ENCODE data around the gene KCNJ11. TPM values are rescaled to one million over a fixed set of nuclear protein-coding genes. Genes with fewer than 3 reads are reported as not detected.

The KCNJ11 gene
- total and polyA plus RNA-seq, 2 of the 13 experiments (the other 11 are each of a cell fraction or from before 2014, with no cell fraction given) = 0.38 to 1.6 TPM

DNA sequence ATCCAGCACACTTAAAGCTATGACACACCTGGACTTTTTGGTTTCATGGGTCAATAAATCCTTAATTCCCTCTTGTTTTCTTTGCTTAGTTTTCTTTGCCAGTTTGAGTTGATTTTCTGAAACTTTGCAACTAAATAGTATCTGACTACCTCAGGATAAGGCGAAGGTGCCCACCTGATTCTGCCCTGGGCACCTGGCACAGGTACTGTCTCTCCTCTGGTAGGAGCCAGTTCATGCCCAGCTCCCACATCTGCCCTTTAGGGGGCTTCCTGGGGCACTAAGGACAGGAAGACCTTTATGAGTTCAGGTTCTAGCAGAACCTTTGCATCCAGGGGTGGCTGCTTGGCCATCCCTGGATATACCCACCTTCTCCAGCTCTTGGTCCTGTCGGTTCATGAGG, 19.6 kb upstream of the KCNJ11 start:
- WGBS (ENCODE audit: low lambda C conversion rate) = 57% methylated on average over 1 of the region's 2 CpGs
- Histone ChIP-seq H2AFZ (ENCODE audit: low read length) (no peak overlapping the region), H3K27ac (ENCODE audit: extremely low read length, insufficient read depth, low read length) (no peak overlapping the region), H3K4me3 (replicated peaks in 1 of 3; ENCODE audit: insufficient read depth in 1 of 3, low read depth in 2 of 3, low read length in 3 of 3) (no peak overlapping the region), H4K20me1 (ENCODE audit: insufficient read depth, low read length) (no peaks in the 10 kb centered on the region), H3K4me2 (ENCODE audit: low read depth, low read length) (no peak overlapping the region), H3K4me1 (ENCODE audit: insufficient read depth, low read length) (peaks cover 16% of the 10 kb centered on the region), H3K9me3 (ENCODE audit: low read length) (no peaks in the 10 kb centered on the region), H3K9ac (ENCODE audit: insufficient read depth, low read depth, low read length) (no peak overlapping the region), H3K36me3 (replicated peaks in 1 of 2; ENCODE audit: control insufficient read depth in 1 of 2, insufficient read depth in 2 of 2, low read length in 2 of 2) (no peaks in the 10 kb centered on the region), H3K79me2 (ENCODE audit: insufficient read depth, low read length) (no peaks in the 10 kb centered on the region), H3K27me3 (ENCODE audit: control insufficient read depth in 1 of 2, insufficient read depth in 2 of 2, low read length in 2 of 2) (no peaks in the 10 kb centered on the region)
- intact Hi-C loops (cut with micrococcal nuclease; ENCODE audit: unreplicated experiment) (no loop called here), in situ Hi-C loops (cut with HindIII; ENCODE audit: extremely low pct_ligation_motif_present, low pct_unique_long_range_greater_than_20kb) (no loop called here)
- FAIRE-seq = no peak
- ATAC-seq = no peak
- TF ChIP-seq ZNF232 (CRISPR knock-in tag; IDR thresholded peaks at IDR 0.05; ENCODE audit: borderline replicate concordance) = no peak
- TF ChIP-seq SP140L (CRISPR knock-in tag; IDR thresholded peaks at IDR 0.05; ENCODE audit: borderline replicate concordance) = no peak
- TF ChIP-seq GZF1 (CRISPR knock-in tag; IDR thresholded peaks at IDR 0.05) = no peak
- no peak for TF ChIP-seq MXI1 (IDR thresholded peaks at IDR 0.05; ENCODE audit: borderline replicate concordance, low read depth, low read length)
- no peak for TF ChIP-seq ZNF138 (CRISPR knock-in tag; IDR thresholded peaks at IDR 0.05; ENCODE audit: low read depth)
- no peak for TF ChIP-seq ZNF839 (CRISPR knock-in tag; IDR thresholded peaks at IDR 0.05; ENCODE audit: borderline replicate concordance)
- TF ChIP-seq, protein P1, sequence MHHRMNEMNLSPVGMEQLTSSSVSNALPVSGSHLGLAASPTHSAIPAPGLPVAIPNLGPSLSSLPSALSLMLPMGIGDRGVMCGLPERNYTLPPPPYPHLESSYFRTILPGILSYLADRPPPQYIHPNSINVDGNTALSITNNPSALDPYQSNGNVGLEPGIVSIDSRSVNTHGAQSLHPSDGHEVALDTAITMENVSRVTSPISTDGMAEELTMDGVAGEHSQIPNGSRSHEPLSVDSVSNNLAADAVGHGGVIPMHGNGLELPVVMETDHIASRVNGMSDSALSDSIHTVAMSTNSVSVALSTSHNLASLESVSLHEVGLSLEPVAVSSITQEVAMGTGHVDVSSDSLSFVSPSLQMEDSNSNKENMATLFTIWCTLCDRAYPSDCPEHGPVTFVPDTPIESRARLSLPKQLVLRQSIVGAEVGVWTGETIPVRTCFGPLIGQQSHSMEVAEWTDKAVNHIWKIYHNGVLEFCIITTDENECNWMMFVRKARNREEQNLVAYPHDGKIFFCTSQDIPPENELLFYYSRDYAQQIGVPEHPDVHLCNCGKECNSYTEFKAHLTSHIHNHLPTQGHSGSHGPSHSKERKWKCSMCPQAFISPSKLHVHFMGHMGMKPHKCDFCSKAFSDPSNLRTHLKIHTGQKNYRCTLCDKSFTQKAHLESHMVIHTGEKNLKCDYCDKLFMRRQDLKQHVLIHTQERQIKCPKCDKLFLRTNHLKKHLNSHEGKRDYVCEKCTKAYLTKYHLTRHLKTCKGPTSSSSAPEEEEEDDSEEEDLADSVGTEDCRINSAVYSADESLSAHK (CRISPR knock-in tag; IDR thresholded peaks at IDR 0.05; ENCODE audit: borderline replicate concordance) = no peak
- no peak for TF ChIP-seq CHD4 (IDR thresholded peaks at IDR 0.05; ENCODE audit: borderline replicate concordance, low read length)
- TF ChIP-seq FIP1L1 (IDR thresholded peaks at IDR 0.05; ENCODE audit: borderline replicate concordance, insufficient read depth, low read depth, low read length) = no peak
- no peak for TF ChIP-seq TRAFD1 (CRISPR knock-in tag; IDR thresholded peaks at IDR 0.05; ENCODE audit: borderline replicate concordance)
- no peak for TF ChIP-seq HOXA7 (CRISPR knock-in tag; IDR thresholded peaks at IDR 0.05)
- no TSS peak for BruUV-seq (replicated peaks)
- ChIA-PET POLR2A (no interaction called here), CTCF (ENCODE audit: low intra/inter-chr PET ratio, low total read pairs) (no interaction called here)
- DNase-seq (ENCODE audit: low spot score) = no peak
